ENCODE measurements around the gene HSPB9.
"Not testable (repeated sequence)": the region's sequence is repeated elsewhere in the genome, so short reads cannot be mapped to it uniquely, and the experiment has no call there.

The HSPB9 gene

DNA sequence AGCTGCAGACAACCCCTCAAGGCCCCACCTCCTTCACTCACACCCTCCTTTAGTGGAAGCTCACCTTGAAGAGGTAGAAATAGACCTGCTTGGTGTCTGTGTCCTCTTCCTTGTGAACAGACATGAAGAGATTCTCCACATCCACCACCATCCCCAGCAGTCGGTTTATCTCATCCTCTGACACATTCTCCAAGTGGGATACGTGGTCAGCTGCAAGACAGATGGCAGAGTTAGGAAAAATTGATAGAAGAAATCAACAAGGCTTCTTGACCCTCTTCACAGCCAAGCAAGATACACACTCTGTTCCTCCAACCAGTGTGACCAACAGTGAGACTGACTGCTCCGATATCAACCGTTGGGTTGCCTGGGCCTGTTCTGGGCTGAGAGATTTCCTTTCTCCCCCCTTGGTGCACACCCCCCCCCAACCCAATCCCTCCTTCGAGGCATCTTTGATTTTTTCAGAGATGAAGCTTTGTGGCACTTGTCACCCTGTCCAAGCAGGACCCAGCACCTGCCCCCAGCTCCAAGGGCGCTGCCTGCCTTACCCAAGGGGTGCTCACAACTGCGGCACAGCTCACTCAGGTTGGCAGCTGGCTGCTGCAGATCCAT is 2.3 kb upstream of the HSPB9 start:
- no peak for DNase-seq (ENCODE audit: low read depth)

DNA sequence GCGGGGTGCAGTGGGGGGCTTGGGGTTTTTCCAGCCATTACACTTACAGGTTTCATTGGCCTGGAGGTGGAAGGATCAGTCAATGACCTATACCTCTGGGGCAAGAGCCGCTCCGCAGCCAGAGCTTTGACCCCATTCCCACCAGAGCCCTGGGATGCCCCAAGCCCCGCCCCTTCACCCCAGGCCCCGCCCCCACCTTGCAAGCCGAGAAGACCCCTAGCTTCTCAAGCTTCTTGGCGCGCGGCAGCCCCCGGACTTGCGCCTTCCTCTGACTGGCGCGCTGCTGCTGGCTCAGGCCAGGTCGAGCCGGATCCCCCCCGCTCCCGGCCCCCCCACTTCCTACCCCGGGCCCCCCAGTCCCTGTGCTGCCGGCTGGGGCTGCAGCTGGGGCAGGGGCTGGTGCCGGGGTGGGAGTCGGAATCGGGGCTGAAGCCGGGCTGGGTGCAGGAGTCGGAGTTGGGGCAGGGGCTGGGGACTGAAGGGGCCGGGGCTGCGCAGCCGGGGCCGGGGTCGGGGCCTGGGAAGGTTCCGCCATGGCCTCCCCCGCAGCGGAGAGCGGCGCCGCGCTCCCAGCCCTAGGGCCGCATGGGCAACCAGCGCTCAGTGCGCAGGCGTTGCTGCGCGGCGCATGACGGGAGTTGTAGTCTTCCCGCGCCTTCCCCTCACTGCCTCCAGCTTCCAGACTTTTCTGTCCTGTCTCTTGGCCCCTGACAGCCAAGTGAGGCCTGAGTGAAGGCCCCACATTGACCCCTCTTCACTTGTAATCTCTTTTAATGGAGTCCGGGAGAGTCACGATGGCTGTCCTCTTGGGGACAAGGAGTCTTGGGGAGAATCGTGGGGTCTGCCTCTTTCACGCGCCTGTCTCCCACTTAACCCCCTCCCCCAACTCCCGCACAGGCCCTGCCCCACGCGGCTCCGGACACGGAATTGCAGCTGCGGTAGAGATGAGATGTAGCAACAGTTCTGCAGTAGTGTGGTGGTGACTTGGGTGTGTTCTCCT is 1.5 kb upstream of the HSPB9 start, which contains the start of gene KAT2A:
TSS of gene KAT2A (minus strand) at position 598 of the 1,000 bp plus-strand sequence. CDS start at position 535, 63 bp downstream.
- peak; percentile 69 for DNase-seq (ENCODE audit: low read depth)

DNA sequence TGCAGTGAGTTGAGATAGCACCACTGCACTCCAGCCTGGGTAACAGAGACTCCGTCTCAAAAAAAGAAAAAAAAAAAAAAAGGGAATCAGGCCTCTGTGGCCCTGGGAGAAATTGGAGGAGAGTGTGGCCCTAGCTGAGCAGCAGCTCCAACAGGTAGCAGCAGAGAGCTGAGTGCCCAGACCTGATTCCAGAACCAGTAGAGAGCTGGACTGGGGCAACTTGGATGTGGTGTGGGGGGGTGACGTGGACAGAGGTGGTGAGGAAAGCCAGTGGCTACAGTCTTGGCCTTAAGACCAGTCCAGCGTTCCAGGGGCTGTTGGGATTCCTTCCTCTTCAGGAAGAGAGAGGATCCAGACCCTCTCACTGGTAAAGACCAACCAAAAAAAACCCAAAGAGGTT is 1.7 kb downstream of the HSPB9 start:
- DNase-seq (ENCODE audit: low read depth) = no peak

DNA sequence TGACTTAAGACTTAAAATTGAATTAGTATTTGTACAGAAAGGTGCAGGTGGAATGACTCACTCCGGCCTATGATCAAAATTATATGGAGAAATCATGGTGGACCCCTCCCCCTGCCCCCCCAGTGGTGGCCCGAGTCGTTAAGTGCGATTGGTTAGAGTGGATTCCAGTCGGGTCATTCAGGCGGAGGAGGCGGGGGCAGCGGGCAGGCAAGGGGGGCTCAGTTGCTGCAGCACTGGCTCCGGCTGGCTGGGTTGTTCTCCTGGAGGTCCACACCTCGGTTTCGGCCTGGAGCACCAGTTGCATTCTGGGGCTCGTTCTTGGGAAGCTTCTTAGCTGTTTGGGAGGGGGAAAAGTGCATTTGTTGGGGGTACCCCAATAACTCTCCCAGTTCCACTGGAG is 3.0 kb downstream of the HSPB9 start:
- DNase-seq (ENCODE audit: low read depth) = no peak

DNA sequence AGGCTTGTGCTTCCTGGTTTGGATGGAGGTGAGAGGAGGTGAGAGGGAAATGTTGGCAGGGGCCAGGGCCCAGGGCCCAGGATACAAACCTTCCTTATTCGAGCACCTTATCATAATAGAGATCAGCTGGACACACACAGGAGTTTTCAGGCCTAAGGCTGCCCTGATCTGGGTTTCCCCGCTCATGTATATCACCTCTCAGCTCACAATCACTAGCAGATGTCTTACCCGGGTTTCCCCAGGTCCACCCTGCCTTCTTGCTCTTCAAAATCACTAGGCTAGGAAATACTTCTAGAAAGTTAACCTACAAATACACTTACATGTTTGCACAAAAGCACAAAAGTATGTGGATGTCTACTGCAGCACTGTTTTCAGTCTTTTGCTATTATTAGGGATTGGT is 4.2 kb downstream of the HSPB9 start:
- DNase-seq (ENCODE audit: low read depth) = no peak

DNA sequence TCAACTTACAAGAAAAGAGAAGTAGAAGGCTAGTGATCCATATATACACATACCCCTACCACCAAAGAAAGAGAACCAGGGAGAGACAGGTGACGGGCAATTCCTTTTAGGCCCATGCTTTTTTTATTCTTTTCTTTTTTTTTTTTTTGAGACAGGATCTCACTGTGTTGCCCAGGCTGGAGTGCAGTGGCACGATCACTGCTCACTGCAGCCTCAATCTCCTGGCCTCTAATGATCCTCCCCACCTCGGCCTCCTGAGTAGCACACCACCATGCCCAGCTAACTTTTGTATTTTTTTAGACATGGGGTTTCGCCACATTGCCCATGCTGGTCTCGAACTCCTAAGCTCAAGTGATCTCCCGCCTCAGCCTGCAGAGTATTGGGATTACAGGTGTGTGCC is 4.8 kb downstream of the HSPB9 start:
- no peak for DNase-seq (ENCODE audit: low read depth)

DNA sequence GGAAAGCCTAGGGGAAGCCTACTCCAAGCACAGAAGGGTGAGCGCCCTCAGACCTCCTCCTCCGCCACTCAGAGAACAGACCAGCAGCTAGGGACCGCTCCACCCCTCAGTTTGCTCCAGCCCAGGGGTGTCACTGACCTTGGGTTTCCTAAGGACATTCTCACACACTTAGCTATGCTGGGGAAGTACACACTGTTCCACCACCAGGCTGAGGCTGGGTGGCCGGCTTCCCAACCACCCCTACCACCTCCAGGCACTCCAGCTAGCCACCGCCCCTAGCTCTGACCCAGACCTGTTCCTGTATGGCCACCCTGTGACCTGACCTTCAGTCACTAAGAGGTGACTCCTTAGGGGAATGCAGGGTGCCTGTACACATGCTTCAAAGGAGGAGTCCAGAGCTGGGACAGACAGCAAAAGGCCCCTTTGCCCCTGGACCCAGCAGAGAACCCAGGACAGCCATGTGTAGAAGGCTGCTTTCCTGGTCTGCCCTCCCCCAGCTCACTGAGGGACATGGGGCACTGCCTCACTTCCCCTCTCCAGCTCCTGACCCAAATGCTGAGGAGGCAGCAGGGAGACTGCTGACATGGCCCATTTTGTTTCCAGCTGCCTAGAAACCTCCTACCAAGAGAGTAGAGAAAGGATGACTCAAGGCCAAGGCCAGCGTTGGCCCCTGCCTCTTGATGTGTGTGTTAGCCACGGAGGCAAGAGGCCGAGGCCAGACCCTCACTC is 6.7 kb downstream of the HSPB9 start:
- DNase-seq (ENCODE audit: low read depth) = no peak

DNA sequence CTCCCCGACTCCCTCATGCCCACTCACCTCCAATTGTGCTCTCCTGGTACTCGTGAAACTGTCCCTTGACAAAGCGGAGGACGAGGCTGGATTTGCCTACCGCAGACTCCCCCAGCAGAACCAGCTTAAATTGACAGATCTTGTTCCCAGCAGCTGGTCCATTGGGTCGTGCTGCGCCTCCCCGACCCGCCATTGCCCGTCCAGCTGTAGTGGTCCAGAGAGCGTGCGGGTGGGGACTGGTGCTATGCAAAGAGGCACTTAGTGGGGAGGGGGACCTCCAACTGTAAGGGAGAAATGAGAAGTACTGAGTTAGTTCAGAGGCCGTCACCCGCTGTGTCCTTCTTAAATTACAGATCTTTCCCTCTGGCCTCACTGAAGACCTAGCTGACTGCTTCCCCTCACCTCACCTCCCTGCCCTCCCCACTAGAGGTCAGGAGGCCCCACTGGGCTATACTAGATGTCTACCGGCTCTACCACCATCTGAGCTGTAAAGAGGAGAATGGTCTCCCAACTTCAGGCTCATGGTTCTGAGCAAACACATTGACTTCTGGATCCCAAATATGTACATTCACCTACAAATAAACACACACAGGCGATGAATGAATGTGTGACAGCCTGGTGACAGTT is 7.8 kb downstream of the HSPB9 start:
- DNase-seq (ENCODE audit: low read depth) = no peak

DNA sequence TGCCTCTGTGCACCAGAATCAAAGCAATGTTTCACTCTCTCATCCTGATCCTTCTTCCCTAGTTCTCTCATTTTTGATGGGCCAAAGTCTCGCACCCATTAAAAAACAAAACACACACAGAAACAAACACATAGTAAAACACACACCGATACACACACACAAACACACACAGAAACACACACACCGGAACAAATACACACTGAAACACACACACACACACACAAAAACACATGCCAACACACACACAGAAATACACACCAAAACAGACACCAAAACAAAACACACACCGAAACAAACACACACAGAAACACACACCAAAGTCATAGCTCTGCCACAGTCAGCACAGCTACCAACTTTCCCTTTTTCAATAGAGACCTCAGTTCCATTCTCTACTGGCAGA is 8.6 kb downstream of the HSPB9 start:
- no peak for DNase-seq (ENCODE audit: low read depth)

DNA sequence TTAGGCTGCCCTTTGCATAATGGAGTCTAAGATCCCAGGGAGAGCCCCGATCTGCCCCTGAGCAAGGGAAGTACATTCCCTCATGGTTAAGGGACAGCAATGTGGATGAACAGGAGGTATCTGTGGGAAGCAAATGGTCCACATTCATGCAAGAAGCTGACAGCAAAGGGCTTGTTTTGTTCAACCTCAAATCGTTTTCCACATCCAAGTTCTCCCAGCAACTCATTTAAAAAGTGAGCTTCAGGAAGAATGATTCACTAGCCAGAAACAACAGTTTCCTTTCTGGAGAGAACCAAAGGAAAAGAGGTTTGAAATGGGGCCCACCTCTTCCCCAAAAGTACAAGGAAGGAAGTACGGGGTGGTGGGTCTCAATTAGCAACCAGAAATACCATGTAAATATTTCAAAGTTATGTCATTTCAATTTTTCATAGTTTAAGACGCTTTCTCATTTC is 9.4 kb downstream of the HSPB9 start:
- no peak for DNase-seq (ENCODE audit: low read depth)

DNA sequence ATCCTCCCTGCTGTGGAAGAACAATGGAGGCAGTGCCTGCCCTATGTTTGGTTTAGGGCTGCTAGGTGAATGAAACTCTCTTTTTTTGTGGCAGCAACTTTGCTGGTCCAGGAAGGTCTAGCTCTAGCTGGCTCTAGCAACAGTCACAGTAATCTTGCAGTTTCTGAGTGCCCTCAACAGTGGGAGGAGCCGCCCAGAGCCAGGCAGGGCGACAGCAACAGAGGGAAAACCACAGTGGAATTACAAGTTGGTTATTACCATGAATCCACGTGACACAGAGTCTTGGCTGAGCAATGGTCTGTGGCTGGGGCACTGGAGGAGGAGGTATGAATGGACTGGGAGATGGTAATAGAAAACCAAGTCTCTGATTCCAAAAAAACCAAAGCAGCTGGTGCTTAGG is 10.3 kb downstream of the HSPB9 start:
- no peak for DNase-seq (ENCODE audit: low read depth)

DNA sequence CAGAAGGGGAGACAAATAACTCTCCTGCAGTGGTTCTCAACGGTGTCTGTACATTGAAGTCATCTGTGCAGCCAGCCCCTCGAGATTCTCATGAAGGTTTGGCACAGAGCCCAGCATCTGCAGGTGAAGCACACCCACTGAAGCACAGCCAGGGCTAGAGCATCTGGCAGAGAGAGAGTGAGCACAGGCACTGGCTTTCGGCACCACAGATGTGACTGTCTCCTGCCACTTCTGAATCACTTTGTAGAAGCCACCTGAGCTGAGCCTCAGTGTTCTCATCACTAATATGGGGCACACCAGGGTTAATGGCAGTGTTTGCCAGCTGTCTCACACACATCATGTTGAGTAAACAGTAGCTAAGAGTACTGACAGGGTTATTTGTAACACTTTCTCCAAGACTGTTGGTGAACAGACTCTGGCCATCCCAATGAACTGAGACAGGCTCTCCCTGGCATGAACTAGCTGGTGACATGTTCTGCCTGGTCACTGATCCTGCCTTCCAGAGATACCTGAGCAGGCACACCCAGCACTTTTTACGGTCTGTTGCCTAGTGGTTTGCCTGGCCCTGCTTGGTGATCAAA is 10.9 kb downstream of the HSPB9 start:
- no peak for DNase-seq (ENCODE audit: low read depth)

DNA sequence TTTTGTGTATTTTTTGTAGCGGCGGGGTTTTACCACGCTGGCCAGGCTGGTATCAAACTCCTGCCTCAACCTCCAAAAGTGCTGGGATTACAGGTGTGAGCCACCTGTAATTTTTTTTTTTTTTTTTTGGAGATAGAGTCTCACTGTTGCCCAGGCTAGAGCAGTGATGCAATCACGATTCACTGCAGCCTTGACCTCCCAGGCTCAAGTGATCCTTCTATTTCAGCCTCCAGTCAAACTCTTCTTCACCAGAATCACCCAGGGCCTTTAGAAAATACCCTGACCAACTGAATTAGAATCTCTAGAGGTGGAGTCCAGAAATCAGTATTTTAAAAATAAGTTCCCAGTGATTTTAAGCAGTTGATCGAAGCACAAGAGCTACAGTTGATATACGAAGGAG is 12.5 kb downstream of the HSPB9 start:
- DNase-seq (ENCODE audit: low read depth) = no peak

DNA sequence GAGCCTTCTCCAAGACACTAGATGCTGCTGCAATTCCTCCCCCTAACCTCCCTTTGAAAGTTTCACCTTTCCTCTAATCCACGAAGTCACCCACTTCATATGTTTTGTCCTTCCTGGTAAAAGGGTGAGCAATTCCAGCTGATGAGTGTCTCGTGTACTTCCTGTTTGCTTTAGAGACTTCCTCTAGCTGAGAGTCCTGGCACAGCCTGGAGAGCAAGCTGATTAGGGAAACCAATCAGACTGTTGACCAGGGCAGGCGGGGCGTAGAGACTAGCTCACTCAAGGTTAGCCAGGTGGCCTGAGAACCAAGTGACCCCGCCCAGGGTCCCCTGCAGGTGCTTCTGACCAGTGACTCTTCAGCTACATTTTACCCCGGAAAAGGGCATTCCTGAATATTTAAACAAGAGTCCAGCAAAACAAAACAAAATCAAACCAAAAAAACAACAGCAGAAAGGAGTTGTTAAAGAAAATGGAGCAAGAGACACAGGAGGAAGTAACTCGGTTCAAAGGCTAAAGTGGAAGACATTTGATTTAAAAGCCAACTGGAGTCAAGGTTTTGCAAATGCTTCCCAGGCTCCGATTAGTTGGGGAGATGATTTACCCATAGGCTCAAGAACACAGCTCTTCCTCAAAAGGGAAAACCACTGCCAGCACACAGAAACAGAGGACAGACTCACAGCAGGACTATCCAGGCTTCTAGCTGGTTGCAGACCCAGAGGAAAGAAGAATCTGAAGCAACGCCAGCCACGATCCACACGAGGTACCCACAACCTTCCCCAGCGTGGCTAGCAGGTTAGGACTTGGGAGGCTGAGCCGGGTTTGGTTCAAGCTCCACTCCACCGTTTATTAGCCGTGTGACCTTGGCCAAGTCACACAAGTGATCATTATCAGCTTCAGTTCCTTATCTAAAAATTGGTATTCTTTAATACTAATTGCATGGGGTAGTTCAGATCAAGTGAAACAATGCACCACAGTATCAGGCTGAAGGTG is 13.4 kb downstream of the HSPB9 start:
- no peak for DNase-seq (ENCODE audit: low read depth)

DNA sequence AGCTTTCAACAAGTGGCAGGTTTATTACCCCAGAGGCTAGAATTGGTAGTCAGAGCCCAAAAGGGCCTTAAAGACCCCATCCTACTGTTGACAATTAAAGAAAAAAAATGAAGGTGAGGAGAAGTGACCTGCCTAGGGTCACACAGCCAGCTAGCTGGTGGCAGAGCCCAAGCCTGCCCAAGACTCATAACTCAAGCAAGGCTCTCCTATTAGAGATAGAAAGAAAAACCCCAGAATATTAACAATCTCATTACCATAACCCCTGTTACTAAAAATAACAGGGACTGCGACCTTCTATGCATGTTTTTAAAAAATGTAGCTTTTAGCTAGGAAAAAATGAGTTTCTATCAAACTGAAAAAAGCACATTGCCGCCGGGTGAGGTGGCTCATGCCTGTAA is 14.0 kb downstream of the HSPB9 start:
- DNase-seq (ENCODE audit: low read depth) = no peak

DNA sequence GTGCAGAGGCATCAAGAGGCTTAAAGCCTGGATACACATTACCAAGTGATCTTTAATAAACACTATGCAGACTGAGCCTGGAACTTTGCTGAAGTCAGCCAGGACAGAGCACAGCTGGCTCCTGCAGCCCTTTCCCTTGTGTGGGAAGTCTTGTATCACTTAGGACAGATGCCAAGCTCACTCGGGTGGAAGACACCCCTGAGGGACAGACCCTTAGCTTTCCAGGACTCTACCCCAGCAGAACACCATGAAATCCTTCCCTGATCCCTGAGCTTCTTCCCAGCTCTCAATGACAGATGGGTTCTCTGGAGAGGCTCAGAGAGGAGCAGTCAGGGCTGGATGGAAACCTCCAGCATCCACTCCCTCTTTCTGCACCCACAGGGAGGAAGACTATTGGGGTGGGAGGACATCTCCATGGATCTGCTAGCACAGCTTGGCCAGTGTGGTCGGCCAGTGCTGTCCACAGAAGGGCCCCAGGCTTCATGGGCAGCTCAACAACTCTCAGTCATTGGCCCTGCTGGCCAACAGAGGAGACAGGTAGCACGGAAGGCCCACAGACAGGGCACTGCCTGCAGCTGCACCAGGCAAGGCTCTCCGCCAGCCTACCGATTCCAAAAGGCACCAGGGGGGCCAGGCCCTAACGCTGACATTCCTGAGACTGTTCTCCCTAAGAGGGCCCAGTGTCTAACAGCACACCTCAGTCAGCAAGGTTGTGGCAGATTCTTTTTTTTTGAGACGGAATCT is 16.3 kb downstream of the HSPB9 start:
- DNase-seq (ENCODE audit: low read depth) = no peak

DNA sequence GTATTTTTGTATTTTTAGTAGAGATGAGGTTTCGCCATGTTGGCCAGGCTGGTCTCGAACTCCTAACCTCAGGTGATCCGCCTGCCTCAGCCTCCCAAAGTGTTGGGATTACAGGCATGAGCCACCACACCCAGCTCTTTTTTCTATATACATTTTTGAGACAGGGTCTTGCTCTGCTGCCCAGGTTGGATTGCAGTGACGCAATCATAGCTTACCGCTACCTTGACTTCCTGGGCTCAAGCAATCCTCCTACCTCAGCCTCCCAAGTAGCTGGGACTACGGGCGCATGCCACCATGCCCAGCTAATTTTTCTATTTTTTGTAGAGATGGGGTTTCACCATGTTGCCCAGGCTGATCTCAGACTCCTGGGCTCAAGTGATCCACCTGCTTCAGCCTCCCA is 18.1 kb downstream of the HSPB9 start:
- not testable (repeated sequence) for DNase-seq (ENCODE audit: low read depth)

DNA sequence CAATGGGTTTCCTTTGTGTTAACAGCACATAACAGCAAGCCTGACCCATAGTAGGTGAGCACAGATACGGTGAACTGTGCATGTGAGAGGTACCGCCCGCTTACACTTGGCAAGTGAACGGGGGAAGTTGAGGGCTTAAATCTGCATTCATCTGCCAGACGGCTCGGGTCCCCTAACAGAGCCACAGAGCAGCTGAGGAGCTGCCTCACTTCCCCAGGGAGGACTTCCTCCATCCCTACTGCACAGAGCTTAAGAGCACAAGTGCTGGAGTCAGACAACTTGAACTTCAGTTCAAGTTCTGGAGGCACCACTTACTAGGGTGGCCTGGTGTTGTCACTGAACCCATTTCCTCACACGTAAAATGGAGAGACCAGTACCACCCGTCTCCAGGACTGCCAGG is 18.8 kb downstream of the HSPB9 start:
- DNase-seq (ENCODE audit: low read depth) = no peak

DNA sequence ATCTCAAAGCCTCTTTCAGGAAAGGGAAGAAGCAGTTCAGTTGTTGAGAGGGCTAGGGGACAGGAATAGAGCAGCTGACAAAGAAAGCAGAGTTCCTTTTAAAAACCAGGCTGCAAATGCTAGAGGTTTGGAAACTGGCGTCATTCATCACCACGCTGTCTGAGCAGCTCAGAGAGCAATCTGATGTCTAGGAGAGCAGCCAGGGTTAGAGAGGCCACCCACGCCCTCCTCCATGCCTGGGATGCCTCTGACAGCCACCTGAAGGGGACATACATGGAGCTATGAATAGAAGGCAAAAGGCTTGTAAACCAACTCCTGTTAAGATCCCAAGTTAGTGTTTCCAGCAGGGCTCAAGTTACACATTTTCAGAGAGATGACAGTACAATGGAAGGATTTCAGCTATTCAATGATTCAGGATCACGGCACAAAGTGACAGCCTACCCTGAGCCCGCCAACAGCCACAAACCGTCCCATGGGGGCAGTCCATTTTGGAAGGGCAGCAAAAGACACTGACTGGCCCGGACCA is 19.8 kb downstream of the HSPB9 start:
- DNase-seq (ENCODE audit: low read depth) = no peak

DNA sequence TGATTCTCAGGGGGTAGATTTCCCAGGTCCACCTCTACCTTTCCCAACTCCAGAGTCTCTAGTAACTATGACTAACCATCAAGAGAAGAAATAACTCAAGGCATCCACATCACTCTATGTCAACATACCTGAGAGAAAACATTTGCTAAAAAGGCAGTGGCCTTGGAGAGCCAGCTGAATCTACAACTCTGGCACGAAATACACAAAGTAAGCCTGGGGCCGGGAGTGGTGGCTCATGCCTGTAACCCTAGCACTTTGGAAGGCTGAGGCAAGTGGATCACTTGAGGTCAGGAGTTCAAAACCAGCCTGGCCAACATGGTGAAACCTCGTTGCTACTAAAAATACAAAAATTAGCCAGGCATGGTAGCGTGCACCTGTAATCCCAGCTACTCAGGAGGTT is 20.5 kb downstream of the HSPB9 start:
- not testable (repeated sequence) for DNase-seq (ENCODE audit: low read depth)
